NOMO-1 treated with dmso at 0.1 percent for 144 hours (cell line): ENCODE results near the gene FAM163A.
"Not testable (repeated sequence)": the region's sequence is repeated elsewhere in the genome, so short reads cannot be mapped to it uniquely, and the experiment has no call there.

Experiments used
- DNase-seq: peaks from one replicate; lab custom pipeline; 2025; ENCODE audit not compliant: unreplicated experiment; lab: John Stamatoyannopoulos, UW

The FAM163A gene

GRCh38 chr1:179742717-179743678 is at the start of gene FAM163A:
TSS of gene FAM163A (plus strand) at chr1:179743291. CDS start at chr1:179813098, 69,807 bp downstream.
- no peak for DNase-seq

- not testable (repeated sequence) for DNase-seq
These were observed 48.6 kb upstream of the FAM163A start for GRCh38 chr1:179694530-179694929.

DNA sequence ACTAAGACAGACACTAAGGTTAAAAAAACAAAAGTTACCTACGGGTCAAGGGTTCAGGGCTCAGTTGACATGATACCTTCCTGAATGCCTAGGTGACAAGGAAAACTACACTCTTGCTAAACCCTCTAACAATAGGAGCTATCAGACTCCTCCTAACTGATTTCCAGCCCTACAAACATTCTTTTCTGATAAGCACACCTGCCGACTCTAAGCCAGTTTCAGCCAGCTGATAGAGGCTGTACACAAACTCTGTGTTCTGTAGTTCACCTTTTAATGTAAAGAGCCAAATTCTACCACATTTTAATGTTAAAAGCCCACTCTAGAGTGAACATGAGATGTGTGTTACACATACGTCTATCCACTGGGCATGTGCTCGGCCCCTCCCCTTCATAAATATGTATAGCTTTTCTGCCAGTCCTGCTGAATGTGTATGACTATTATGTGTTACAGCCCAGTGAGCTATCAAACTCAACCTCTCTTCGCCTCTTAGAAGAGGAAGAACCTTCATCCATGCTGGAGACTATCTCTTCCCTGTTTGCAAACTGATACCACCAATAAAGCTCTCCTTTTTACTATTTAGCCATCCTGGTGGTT is 40.0 kb upstream of the FAM163A start:
- no peak for DNase-seq

DNA sequence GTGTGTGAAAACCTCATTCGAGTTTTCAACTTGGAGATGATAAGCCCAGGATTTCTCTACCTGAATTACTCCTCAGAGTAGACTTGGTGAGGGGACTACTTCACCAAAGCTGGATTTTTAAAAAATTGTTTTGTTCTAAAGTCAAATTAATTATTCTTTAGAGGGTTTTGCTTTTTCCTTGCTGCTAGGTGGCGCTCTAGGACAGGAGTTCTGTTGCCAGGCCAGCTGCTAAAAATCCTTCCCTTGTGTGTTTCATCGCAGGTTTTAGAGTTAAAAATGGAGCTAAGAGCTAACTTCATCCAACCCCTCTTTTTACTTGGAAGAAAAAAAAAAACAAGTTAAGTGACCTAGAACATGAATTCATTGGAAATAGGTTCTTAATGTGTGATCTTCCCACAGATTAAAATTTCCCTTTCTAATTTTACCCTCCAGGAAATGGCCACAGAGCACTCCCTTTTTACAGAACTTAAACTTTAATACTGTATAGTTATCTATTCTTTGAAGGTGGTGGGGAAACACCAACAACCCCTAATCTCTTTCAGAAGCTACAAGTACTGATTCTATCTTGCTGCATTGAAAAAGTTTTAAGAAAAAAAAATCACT is 36.7 kb upstream of the FAM163A start:
- peak; percentile 58 for DNase-seq

- DNase-seq: no peak
These were observed 35.7 kb upstream of the FAM163A start for GRCh38 chr1:179707406-179707805.

- no peak for DNase-seq
These were observed 34.5 kb upstream of the FAM163A start for GRCh38 chr1:179708434-179709195.

GRCh38 chr1:179709841-179710329 is 33.2 kb upstream of the FAM163A start:
- DNase-seq: no peak

DNA sequence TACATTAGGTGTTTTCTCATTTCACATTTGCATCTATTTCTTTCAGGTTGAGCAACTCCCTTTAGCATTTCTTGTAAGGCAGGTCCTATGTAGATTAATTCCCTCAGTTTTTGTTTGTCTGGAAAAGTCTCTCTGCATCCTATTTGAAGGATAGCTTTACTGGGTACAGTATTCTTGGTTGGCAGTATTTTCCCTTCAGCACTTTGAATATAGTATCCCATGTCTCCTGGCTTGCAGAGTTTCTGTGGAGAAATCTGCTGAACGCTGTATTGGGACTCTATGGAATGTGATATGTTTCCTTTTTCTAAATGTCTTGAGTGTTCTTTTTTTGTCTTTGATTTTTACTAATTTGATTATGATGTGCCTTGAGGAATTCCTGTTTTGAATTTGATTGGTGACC is 28.9 kb upstream of the FAM163A start:
- DNase-seq: no peak

DNA sequence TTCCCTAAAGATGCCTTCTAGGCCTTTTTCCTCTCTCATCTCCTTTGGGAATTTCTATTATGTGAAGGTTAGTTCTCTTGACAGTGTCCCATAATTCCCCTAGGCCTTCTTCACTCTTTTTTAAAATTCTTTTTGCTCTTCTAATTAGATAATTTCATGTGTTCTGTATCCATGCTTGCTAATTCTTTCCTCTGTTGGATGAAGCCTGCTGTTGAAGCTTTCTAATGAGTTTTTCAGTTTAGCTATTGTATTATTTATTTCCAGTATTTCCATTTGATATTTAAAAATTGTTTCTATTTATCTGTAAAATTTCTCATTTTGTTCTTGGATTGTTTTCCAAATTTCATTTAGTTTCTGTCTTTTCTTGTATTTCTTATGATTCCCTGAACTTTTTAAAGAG is 28.5 kb upstream of the FAM163A start:
- no peak for DNase-seq

- no peak for DNase-seq
These were observed 23.8 kb upstream of the FAM163A start for GRCh38 chr1:179719272-179719671.

DNA sequence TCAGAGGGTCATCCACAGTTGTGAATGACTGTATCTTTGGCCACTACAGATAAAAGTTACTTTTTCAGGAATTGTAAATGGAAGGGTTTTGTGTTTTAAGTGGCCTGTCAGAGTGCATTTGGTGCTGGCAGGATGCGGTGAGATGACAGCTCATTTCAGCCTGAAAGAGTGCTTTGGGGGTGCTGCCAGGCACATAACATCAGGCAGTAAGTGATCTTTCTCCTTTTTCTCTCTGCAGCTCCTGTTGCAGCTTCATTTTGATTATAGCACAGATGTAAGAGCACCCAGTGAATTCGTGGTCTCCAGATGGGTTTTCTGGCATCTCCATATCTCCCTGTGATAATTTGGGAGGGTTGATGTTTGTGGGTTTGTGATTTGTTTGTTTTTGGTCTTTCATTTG is 14.8 kb upstream of the FAM163A start:
- DNase-seq: no peak

GRCh38 chr1:179729881-179730280 is 13.2 kb upstream of the FAM163A start:
- no peak for DNase-seq

GRCh38 chr1:179731643-179732042 is 11.4 kb upstream of the FAM163A start:
- no peak for DNase-seq

DNA sequence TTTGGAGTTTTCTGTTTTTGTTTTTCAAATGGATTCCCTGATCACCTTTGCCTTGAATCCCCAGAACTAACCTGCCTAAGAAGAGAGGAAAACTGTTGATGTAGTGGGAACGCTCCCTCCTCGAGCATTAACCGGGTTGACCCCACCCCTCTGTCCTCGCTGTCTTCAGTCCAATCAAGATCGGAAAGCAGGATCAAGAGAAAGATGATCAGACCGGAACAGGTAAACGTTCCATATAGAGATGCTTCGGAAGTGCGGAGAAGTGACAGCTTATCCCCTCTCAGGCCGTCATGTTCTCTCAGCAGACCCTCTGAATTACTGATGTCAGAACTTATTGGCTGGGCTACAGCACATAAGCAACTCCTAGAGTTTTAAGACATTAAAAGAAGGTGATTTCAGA is 800 bp upstream of the FAM163A start:
- DNase-seq: no peak

DNA sequence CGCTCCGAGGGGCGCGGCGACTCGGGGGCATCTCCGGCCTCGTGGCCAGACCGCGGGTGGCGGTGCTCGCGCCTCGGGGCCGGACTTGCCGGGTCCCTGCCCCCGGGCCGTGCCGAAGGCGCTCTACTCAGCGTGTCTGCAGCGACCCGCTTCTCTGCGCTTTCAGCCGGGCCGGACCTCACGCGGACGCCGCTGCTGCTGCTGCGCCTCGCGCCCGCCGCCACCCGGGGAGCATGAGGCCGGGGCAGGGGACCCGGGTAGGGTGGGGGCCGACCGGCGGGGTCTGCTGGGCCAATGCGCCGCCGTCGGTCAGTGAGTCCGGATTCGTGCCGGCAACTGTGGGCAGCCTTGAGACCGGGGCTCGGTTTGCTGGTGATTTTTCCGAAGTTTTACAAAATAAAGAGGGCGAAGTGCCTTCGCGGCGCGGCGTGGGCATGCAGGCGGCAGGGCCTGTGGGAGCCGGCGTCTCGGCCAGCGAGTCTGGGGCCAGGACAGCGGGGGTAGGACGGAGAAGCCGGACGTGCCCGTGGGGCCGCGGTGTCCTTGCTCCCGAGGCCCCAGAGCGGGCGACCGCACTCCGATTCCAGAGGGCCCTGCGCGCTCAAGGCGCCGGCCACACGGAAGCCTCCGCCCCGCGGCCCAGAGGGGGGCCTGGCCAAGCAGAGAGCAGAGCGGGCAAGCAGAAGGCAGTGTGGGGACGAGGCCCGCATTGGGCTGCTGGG is 749 bp downstream of the FAM163A start:
- no peak for DNase-seq

- no peak for DNase-seq
These were observed 1.5 kb downstream of the FAM163A start for GRCh38 chr1:179744401-179745130.

- DNase-seq: no peak
These were observed 2.1 kb downstream of the FAM163A start for GRCh38 chr1:179745131-179745611.

GRCh38 chr1:179745743-179746142 is 2.7 kb downstream of the FAM163A start:
- no peak for DNase-seq

- no peak for DNase-seq
These were observed 4.5 kb downstream of the FAM163A start for GRCh38 chr1:179747611-179748010.

GRCh38 chr1:179748772-179749171 is 5.7 kb downstream of the FAM163A start:
- DNase-seq: no peak
